CD8-positive, alpha-beta memory T cell (primary cell): ENCODE data around the gene ACAA1. TPM values are rescaled to one million over a fixed set of nuclear protein-coding genes. Genes with fewer than 3 reads are reported as not detected.

Experiments used
- CTCF ChIA-PET: fragments of 350-600 bp; sonication (Branson Sonifier 250); formaldehyde crosslinking; loops from one replicate; lab custom pipeline; 2021; ENCODE audit warnings: antibody characterized with exemption; lab: Charles Lee
- POLR2A ChIA-PET: fragments of 350-600 bp; sonication (Branson Sonifier 250); formaldehyde crosslinking; loops from one replicate; lab custom pipeline; 2021; ENCODE audit warnings: antibody characterized with exemption; lab: Charles Lee
- DNase-seq, 5 donors: peaks; one replicate each; pipeline versions ENCODE4 v3.0.0 to v3.0.0-alpha.2; 2020 to 2022; ENCODE audit warnings: mixed read lengths in 1 of 5
- H3K27ac ChIP-seq: one replicate; pipeline ENCODE4 v1.7.0; 2013; ENCODE audit warnings: low read depth, mild to moderate bottlenecking, low read length, moderate library complexity
- H3K27me3 ChIP-seq: 2 replicates; pipeline ENCODE4 v1.7.0; 2013; ENCODE audit warnings: low read length, mild to moderate bottlenecking; ENCODE audit not compliant: insufficient read depth, poor library complexity, severe bottlenecking
- H3K36me3 ChIP-seq: 2 replicates; pipeline ENCODE4 v1.7.0; 2013; ENCODE audit warnings: mild to moderate bottlenecking, low read length, moderate library complexity; ENCODE audit not compliant: insufficient read depth
- H3K4me1 ChIP-seq: 2 replicates; pipeline ENCODE4 v1.7.0; 2013; ENCODE audit warnings: mild to moderate bottlenecking, low read length, moderate library complexity; ENCODE audit not compliant: insufficient read depth
- H3K4me3 ChIP-seq: 2 replicates; pipeline ENCODE4 v1.7.0; 2013; ENCODE audit warnings: mild to moderate bottlenecking, low read length
- H3K9me3 ChIP-seq: 2 replicates; pipeline ENCODE4 v1.7.0; 2013; ENCODE audit warnings: mild to moderate bottlenecking, low read length
- H3K27ac Mint-ChIP-seq, 8 donors: one replicate each; pipeline ENCODE4 v1.8.0; 2020 to 2021; ENCODE audit warnings: mixed read lengths in 8 of 8, mild to moderate bottlenecking in 6 of 8, inconsistent platforms in 3 of 8, moderate library complexity in 3 of 8
- H3K27me3 Mint-ChIP-seq, 2 donors: one replicate each; pipeline ENCODE4 v1.8.0; 2020 to 2021; ENCODE audit warnings: mixed read lengths in 2 of 2, mild to moderate bottlenecking in 1 of 2, moderate library complexity in 1 of 2
- H3K36me3 Mint-ChIP-seq, 3 donors: one replicate each; pipeline ENCODE4 v1.8.0; 2020 to 2021; ENCODE audit warnings: mixed read lengths in 3 of 3, inconsistent platforms in 1 of 3, mild to moderate bottlenecking in 1 of 3
- H3K4me1 Mint-ChIP-seq, 3 donors: one replicate each; pipeline ENCODE4 v1.8.0; 2020 to 2021; ENCODE audit warnings: mixed read lengths in 3 of 3, inconsistent platforms in 1 of 3, mild to moderate bottlenecking in 1 of 3
- H3K4me3 Mint-ChIP-seq, 7 donors: one replicate each; pipeline ENCODE4 v1.8.0; 2020 to 2021; ENCODE audit warnings: mixed read lengths in 7 of 7, mild to moderate bottlenecking in 6 of 7, moderate library complexity in 4 of 7, inconsistent platforms in 2 of 7
- H3K9me3 Mint-ChIP-seq, 5 donors: one replicate each; pipeline ENCODE4 v1.8.0; 2020 to 2022; ENCODE audit warnings: mixed read lengths in 5 of 5, mild to moderate bottlenecking in 3 of 5, moderate library complexity in 2 of 5, inconsistent platforms in 1 of 5
- polyA plus RNA-seq: library from polyadenylated mRNA; unstranded; fragments of 300-500 nt; fragmentation: Illumina TruSeq; gene quantifications from one replicate; pipeline ENCODE4 v1.2.3, GENCODE V29; 2021
- total RNA-seq, 2 experiments: library from RNA; stranded (reverse); gene quantifications; one replicate each; pipeline ENCODE4 v1.2.3, GENCODE V29; 2021

Gene ACAA1
- total RNA-seq (10 to 100 TPM; 67.1 to 67.4 TPM), polyA plus RNA-seq (49.0 TPM)

- DNase-seq = peak; percentile 95 to 98 (median 96)
- peaks cover 25% of the 10 kb centered on the region for H3K36me3 ChIP-seq
- H3K4me1 ChIP-seq = peaks cover 37% of the 10 kb centered on the region
- peak within 1 kb of the TSS; percentile 97 for H3K4me3 ChIP-seq
- peaks cover 0 to 72% (median 15%) of the 10 kb centered on the region in 3 donors for H3K36me3 Mint-ChIP-seq
- H3K27ac Mint-ChIP-seq = peak within 1 kb of the TSS; percentile 89 to 100 (median 96)
- no peaks in the 10 kb centered on the region for H3K27me3 ChIP-seq
- H3K9me3 ChIP-seq = no peaks in the 10 kb centered on the region
- ChIA-PET POLR2A (interaction anchor here (0.5 to 2.2 kb wide), 8 partner anchors 17 to 173 kb away, joined by 3 to 75 read pairs (median 4); partner anchors contain the start of genes DLEC1, OXSR1 and PLCD1), CTCF (interaction anchor here (0.6 to 7.7 kb wide), 10 partner anchors 19 to 360 kb away, joined by 3 to 60 read pairs (median 4); partner anchors contain the start of genes DLEC1, OXSR1 and XYLB)
- no peaks in the 10 kb centered on the region for H3K27me3 Mint-ChIP-seq
- H3K27ac ChIP-seq = peak within 1 kb of the TSS; percentile 89
- H3K4me1 Mint-ChIP-seq = peaks cover 66 to 85% (median 84%) of the 10 kb centered on the region in 3 donors
- H3K9me3 Mint-ChIP-seq = no peaks in the 10 kb centered on the region
- peak within 1 kb of the TSS; percentile 87 to 99 (median 95) for H3K4me3 Mint-ChIP-seq
These were observed at the start of gene ACAA1 for GRCh38 chr3:38136777-38137614. Gene ACAA1 (minus strand): TSS chr3:38137127. CDS start chr3:38137035, 92 bp downstream.

- no peak overlapping the region for H3K4me3 ChIP-seq
- no peaks in the 10 kb centered on the region for H3K36me3 ChIP-seq
- H3K27me3 Mint-ChIP-seq = no peaks in the 10 kb centered on the region
- H3K36me3 Mint-ChIP-seq = peaks cover 0 to 27% (median 6%) of the 10 kb centered on the region in 3 donors
- peaks cover 25% of the 10 kb centered on the region for H3K4me1 ChIP-seq
- peaks cover 57 to 73% (median 65%) of the 10 kb centered on the region in 3 donors for H3K4me1 Mint-ChIP-seq
- no peaks in the 10 kb centered on the region for H3K9me3 ChIP-seq
- H3K27me3 ChIP-seq = no peaks in the 10 kb centered on the region
- H3K4me3 Mint-ChIP-seq = no peak overlapping the region
- DNase-seq = no peak
- H3K9me3 Mint-ChIP-seq = no peaks in the 10 kb centered on the region
- ChIA-PET CTCF (interaction anchor here (2.1 kb wide), 1 partner anchor 12 kb away, joined by 5 read pairs; the partner anchor contains the start of gene OXSR1), POLR2A (no interaction called here)
- peak overlapping the region in 5 of 8 donors; percentile 49 to 69 (median 58) for H3K27ac Mint-ChIP-seq
- no peak overlapping the region for H3K27ac ChIP-seq
These were observed 40.3 kb upstream of the ACAA1 start for GRCh38 chr3:38177181-38177580.

GRCh38 chr3:38173834-38174418 lies 37.0 kb upstream of the ACAA1 start:
- Histone ChIP-seq H3K4me1 (peaks cover 28% of the 10 kb centered on the region), H3K36me3 (no peaks in the 10 kb centered on the region), H3K27me3 (no peaks in the 10 kb centered on the region), H3K9me3 (no peaks in the 10 kb centered on the region), H3K4me3 (no peak overlapping the region), H3K27ac (no peak overlapping the region)
- H3K4me3 Mint-ChIP-seq = peak overlapping the region in 6 of 7 donors; percentile 8 to 70 (median 40)
- no peak for DNase-seq
- H3K36me3 Mint-ChIP-seq = peaks cover 0 to 5% (median 0%) of the 10 kb centered on the region in 3 donors
- H3K9me3 Mint-ChIP-seq = no peaks in the 10 kb centered on the region
- no peaks in the 10 kb centered on the region for H3K27me3 Mint-ChIP-seq
- CTCF ChIA-PET = no interaction called here
- H3K27ac Mint-ChIP-seq = peak overlapping the region; percentile 12 to 94 (median 48)
- peaks cover 68 to 81% (median 76%) of the 10 kb centered on the region in 3 donors for H3K4me1 Mint-ChIP-seq
- POLR2A ChIA-PET = interaction anchor here (0.5 kb wide), 1 partner anchor 125 kb away, joined by 8 read pairs; no protein-coding TSS in a partner anchor

GRCh38 chr3:38171622-38172021 lies 34.7 kb upstream of the ACAA1 start:
- Histone ChIP-seq H3K27ac (no peak overlapping the region), H3K4me1 (peaks cover 51% of the 10 kb centered on the region), H3K4me3 (no peak overlapping the region), H3K9me3 (no peaks in the 10 kb centered on the region), H3K27me3 (no peaks in the 10 kb centered on the region), H3K36me3 (no peaks in the 10 kb centered on the region)
- Mint-ChIP-seq H3K4me1 (peaks cover 77 to 90% (median 85%) of the 10 kb centered on the region in 3 donors), H3K27ac (peak overlapping the region in 3 of 8 donors; percentile 22 to 81 (median 67)), H3K4me3 (no peak overlapping the region), H3K36me3 (peaks cover 0 to 4% (median 0%) of the 10 kb centered on the region in 3 donors), H3K9me3 (no peaks in the 10 kb centered on the region), H3K27me3 (no peaks in the 10 kb centered on the region)
- no peak for DNase-seq
- ChIA-PET CTCF (interaction anchor here (1.1 kb wide), 1 partner anchor 54 kb away, joined by 3 read pairs; no protein-coding TSS in a partner anchor), POLR2A (no interaction called here)

GRCh38 chr3:38170722-38171121 lies 33.8 kb upstream of the ACAA1 start:
- ChIA-PET POLR2A (no interaction called here), CTCF (interaction anchor here (1.1 kb wide), 1 partner anchor 54 kb away, joined by 3 read pairs; no protein-coding TSS in a partner anchor)
- peaks cover 79 to 91% (median 90%) of the 10 kb centered on the region in 3 donors for H3K4me1 Mint-ChIP-seq
- H3K4me3 Mint-ChIP-seq = peak overlapping the region in 1 of 7 donors; percentile 49
- Histone ChIP-seq H3K4me3 (no peak overlapping the region), H3K27me3 (no peaks in the 10 kb centered on the region), H3K4me1 (peaks cover 57% of the 10 kb centered on the region), H3K27ac (no peak overlapping the region), H3K36me3 (no peaks in the 10 kb centered on the region), H3K9me3 (no peaks in the 10 kb centered on the region)
- no peaks in the 10 kb centered on the region for H3K9me3 Mint-ChIP-seq
- H3K36me3 Mint-ChIP-seq = peaks cover 0 to 10% (median 0%) of the 10 kb centered on the region in 3 donors
- H3K27me3 Mint-ChIP-seq = no peaks in the 10 kb centered on the region
- H3K27ac Mint-ChIP-seq = peak overlapping the region in 1 of 8 donors; percentile 16
- DNase-seq = no peak

GRCh38 chr3:38169027-38169317 lies 32.0 kb upstream of the ACAA1 start:
- ChIA-PET CTCF (no interaction called here), POLR2A (no interaction called here)
- no peaks in the 10 kb centered on the region for H3K27me3 Mint-ChIP-seq
- Histone ChIP-seq H3K27me3 (no peaks in the 10 kb centered on the region), H3K27ac (no peak overlapping the region), H3K4me3 (no peak overlapping the region), H3K36me3 (no peaks in the 10 kb centered on the region), H3K4me1 (peaks cover 56% of the 10 kb centered on the region), H3K9me3 (no peaks in the 10 kb centered on the region)
- H3K36me3 Mint-ChIP-seq = peaks cover 0 to 20% (median 0%) of the 10 kb centered on the region in 3 donors
- peak overlapping the region in 3 of 7 donors; percentile 11 to 43 (median 21) for H3K4me3 Mint-ChIP-seq
- H3K27ac Mint-ChIP-seq = peak overlapping the region in 3 of 8 donors; percentile 34 to 98 (median 37)
- H3K4me1 Mint-ChIP-seq = peaks cover 78 to 89% (median 85%) of the 10 kb centered on the region in 3 donors
- H3K9me3 Mint-ChIP-seq = no peaks in the 10 kb centered on the region
- DNase-seq = no peak

- H3K4me1 ChIP-seq = peaks cover 52% of the 10 kb centered on the region
- no peaks in the 10 kb centered on the region for H3K36me3 ChIP-seq
- H3K4me3 ChIP-seq = no peak overlapping the region
- no peaks in the 10 kb centered on the region for H3K27me3 Mint-ChIP-seq
- DNase-seq = no peak
- H3K36me3 Mint-ChIP-seq = peaks cover 0 to 20% (median 0%) of the 10 kb centered on the region in 3 donors
- no peaks in the 10 kb centered on the region for H3K27me3 ChIP-seq
- H3K27ac Mint-ChIP-seq = peak overlapping the region in 4 of 8 donors; percentile 34 to 98 (median 42)
- ChIA-PET CTCF (no interaction called here), POLR2A (no interaction called here)
- H3K9me3 Mint-ChIP-seq = no peaks in the 10 kb centered on the region
- H3K9me3 ChIP-seq = no peaks in the 10 kb centered on the region
- peak overlapping the region in 4 of 7 donors; percentile 11 to 96 (median 52) for H3K4me3 Mint-ChIP-seq
- no peak overlapping the region for H3K27ac ChIP-seq
- H3K4me1 Mint-ChIP-seq = peaks cover 72 to 86% (median 79%) of the 10 kb centered on the region in 3 donors
These were observed 31.5 kb upstream of the ACAA1 start for GRCh38 chr3:38168151-38169026.
